ENCODE data around the gene CNTN4. TPM values are rescaled to one million over a fixed set of nuclear protein-coding genes. Genes with fewer than 3 reads are reported as not detected.

The CNTN4 gene
- total RNA-seq, 1 experiment from 2014 or later = 1.6 TPM

- Histone ChIP-seq H2BK5ac (ENCODE audit: insufficient read length, low read length) (no peak overlapping the region), H3K4me1 (ENCODE audit: insufficient read depth, low read length) (no peaks in the 10 kb centered on the region), H2BK12ac (ENCODE audit: insufficient read length, low read depth, low read length) (no peak overlapping the region), H4K20me1 (ENCODE audit: control insufficient read depth, insufficient read depth, insufficient read length) (no peaks in the 10 kb centered on the region), H3K27me3 (ENCODE audit: insufficient read depth, low read length) (no peaks in the 10 kb centered on the region), H3K79me1 (ENCODE audit: insufficient read depth, low read depth, low read length, poor library complexity, severe bottlenecking) (no peaks in the 10 kb centered on the region), H3K9ac (ENCODE audit: extremely low read depth, insufficient read length, low read length) (no peak overlapping the region), H3K23ac (ENCODE audit: insufficient read length, low read depth, low read length) (no peak overlapping the region), H3K27ac (ENCODE audit: insufficient read length, low read depth, low read length) (no peak overlapping the region), H3K14ac (ENCODE audit: insufficient read depth, low read length) (no peak overlapping the region), H4K5ac (ENCODE audit: insufficient read length, low read depth, low read length) (no peak overlapping the region), H2BK20ac (ENCODE audit: low read depth, low read length, poor library complexity, severe bottlenecking) (no peak overlapping the region), H3K23me2 (ENCODE audit: insufficient read length, low read depth, low read length, poor library complexity, severe bottlenecking) (no peaks in the 10 kb centered on the region), H3K79me2 (ENCODE audit: insufficient read depth, low read length) (no peaks in the 10 kb centered on the region), H4K8ac (replicated peaks; ENCODE audit: insufficient read length, low read depth, low read length) (no peak overlapping the region), H3K4ac (ENCODE audit: low read depth, low read length) (no peak overlapping the region), H3K9me3 (ENCODE audit: control insufficient read depth, low read depth, low read length) (no peaks in the 10 kb centered on the region), H2BK120ac (ENCODE audit: low read depth, low read length, poor library complexity, severe bottlenecking) (no peak overlapping the region), H3K56ac (ENCODE audit: insufficient read length, low read depth, low read length) (no peak overlapping the region), H2AFZ (ENCODE audit: low read length) (no peak overlapping the region), H4K91ac (ENCODE audit: insufficient read length, low read depth, low read length) (no peak overlapping the region), H3K4me2 (ENCODE audit: insufficient read depth, insufficient read length, low read length) (no peak overlapping the region), H3K18ac (ENCODE audit: insufficient read length, low read depth, low read length) (no peak overlapping the region), H3T11ph (ENCODE audit: low read length) (no peak overlapping the region), H2AK5ac (ENCODE audit: insufficient read length, low read length) (no peak overlapping the region), H2BK15ac (ENCODE audit: low read depth, low read length) (no peak overlapping the region)
- Mint-ChIP-seq H3K4me3 (no peak overlapping the region), H3K9me3 (no peaks in the 10 kb centered on the region), H3K4me1 (no peaks in the 10 kb centered on the region), H3K36me3 (ENCODE audit: insufficient read depth in 1 of 3, low read depth in 3 of 3) (no peaks in the 10 kb centered on the region), H3K27me3 (ENCODE audit: low read depth) (no peaks in the 10 kb centered on the region), H3K27ac (no peak overlapping the region)
- no peak for DNase-seq
- WGBS (ENCODE audit: extremely low coverage, insufficient read length, low lambda C conversion rate) = no CpG with 5 or more reads among the region's 2 CpGs
- TF ChIP-seq CTCF (conservative IDR thresholded peaks at IDR 0.05) = no peak
Observed at GRCh38 chr3:2947536-2947935, 848.9 kb downstream of the CNTN4 start.

Data from H9 (cell line).